HG03066 (cell line): ENCODE measurements around the gene TXNDC16.

Experiments used
- ATAC-seq: cut with Tn5 transposase; IDR thresholded peaks from one replicate; pipeline ENCODE4 v1.9.1; 2021; ENCODE audit warnings: low read depth; ENCODE audit not compliant: unreplicated experiment

The TXNDC16 gene

GRCh38 chr14:52399921-52400595 lies 152.2 kb downstream of the TXNDC16 start:
- ATAC-seq: no peak

GRCh38 chr14:52399104-52399503 lies 153.2 kb downstream of the TXNDC16 start:
- no peak for ATAC-seq

DNA sequence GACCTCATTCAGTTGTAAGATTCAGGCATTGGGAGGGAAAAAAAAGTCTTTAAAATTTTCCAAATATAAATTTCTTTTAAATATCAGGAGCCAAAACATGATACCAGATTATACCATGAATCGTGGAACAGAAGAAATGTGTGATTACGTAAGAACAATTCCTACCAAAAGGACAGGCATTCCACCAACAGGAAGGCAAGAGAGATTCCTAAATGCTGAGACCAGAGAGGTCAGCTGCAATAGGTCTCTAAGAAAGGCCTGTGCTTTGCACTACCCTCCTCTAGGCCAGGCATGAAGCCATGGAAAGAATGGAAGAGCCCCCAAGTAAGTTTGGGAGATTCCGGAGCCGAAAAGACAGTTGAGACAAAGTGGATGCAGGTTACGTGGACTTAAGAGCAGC lies 154.5 kb downstream of the TXNDC16 start:
- ATAC-seq: no peak

DNA sequence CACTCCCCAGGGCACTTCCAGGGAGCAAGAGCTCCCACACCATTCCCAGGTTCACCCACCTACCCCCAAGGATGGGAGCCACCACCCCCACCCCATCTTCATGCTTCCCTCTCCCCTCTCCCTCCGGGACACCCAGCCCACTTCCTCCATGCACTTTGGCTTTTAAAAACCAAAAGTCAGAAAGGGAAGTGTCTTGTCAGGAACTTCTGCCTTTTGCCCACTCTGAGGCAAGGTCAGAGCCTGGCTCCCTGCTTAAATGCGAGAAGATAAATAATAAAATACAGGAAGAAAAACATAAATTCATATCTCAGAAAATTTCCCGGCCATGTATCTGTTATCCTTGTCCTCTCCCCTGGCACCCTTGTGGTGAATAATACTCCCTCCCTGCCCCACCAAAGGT lies 156.6 kb downstream of the TXNDC16 start:
- no peak for ATAC-seq

DNA sequence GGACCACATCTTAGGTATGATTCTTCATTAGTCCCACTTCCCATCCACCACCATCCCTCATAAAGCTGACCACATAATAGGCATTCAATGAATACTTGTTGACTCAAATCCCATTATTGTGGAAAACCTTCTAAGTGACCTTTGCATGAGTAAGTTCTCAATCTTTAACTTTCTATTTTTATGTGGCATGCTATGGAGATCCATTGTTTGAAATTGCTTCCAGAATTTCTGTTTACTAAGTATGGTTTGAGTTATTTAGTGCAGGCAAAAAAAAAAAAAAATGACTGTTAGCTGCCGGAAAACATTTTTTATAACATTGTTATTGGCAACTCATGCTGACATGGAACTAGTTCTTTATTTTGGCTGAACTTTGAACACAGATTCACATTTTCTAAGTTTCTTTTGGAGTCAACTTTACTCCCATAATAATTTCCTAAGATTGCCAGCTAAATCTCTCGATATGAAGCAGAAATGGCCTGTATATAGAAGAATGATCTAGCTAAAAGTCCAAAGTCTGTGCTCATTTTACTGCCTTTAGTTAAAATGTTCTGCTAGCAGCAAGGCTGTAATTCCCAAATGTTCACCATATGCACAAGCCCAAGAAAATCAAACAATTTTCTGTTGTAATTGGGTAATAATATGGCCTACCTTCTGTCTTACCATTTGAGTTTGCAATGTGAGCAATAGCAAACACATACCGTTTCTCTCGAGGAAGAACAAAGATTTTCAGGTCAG lies 160.3 kb downstream of the TXNDC16 start:
- no peak for ATAC-seq
